Dendritic cell treated with granulocyte-macrophage colony-stimulating factor and Interleukin-4, amounts not matched to agents 40 ng/mL and 50 ng/mL, for 4 days (primary cell): ENCODE data around the gene POM121C.
"Not testable (repeated sequence)": the region's sequence is repeated elsewhere in the genome, so short reads cannot be mapped to it uniquely, and the experiment has no call there.

Experiments
- H3K27ac Mint-ChIP-seq: one replicate; pipeline ENCODE4 v1.8.0; 2022; ENCODE audit warnings: mild to moderate bottlenecking, mixed read lengths
- H3K27me3 Mint-ChIP-seq: one replicate; pipeline ENCODE4 v1.8.0; 2022; ENCODE audit warnings: mild to moderate bottlenecking, mixed read lengths
- H3K36me3 Mint-ChIP-seq: one replicate; pipeline ENCODE4 v1.8.0; 2022; ENCODE audit warnings: low read depth, mixed read lengths
- H3K4me1 Mint-ChIP-seq: one replicate; pipeline ENCODE4 v1.8.0; 2022; ENCODE audit warnings: low read depth, mixed read lengths
- H3K4me3 Mint-ChIP-seq: one replicate; pipeline ENCODE4 v1.8.0; 2022; ENCODE audit warnings: mild to moderate bottlenecking, moderate library complexity, mixed read lengths
- H3K9me3 Mint-ChIP-seq: one replicate; pipeline ENCODE4 v1.8.0; 2022; ENCODE audit warnings: mixed read lengths
- intact Hi-C: fragments of 100-400 bp; cut with micrococcal nuclease; formaldehyde crosslinking; loops from one replicate; pipeline ENCODE4 v1.15.0; 2022

The POM121C gene

DNA sequence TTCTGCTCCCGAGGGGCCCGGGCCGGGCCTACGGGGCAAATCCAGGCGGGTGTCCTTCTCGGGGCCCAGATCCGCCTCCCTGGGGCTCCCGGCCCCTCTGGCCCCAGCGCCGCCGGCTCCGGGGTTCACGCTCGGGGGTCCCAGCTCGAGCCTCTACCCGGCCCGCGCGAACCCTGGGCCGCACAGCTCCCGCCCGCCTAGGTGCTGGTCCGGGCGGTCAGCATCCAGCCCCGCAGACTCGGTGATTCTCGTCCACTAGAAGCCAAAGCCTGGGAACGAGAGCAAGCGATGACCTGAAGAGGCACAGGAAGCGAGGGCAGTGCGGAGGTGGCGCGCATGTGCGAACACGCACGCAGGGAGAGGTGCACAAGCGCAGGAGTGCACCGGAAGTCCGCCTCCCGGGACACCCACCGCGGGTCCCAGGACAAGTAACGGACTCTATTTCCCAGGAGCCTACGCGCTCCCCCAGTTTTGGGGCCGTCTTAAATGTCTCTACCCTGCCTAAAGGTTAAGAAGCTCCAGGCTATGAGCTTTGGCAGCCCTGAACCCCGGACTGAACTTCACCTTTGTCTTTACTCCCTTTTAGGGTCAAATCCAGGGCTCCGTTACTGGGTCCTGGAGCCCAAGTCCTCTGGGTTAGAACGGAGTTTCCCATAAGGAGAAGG, at the start of gene POM121C:
POM121C (minus strand) TSS at position 321 of the 665 bp plus-strand sequence. CDS start 44,803 bp downstream, outside the sequence.
- H3K9me3 Mint-ChIP-seq, H3K27me3 Mint-ChIP-seq, intact Hi-C loops: not testable (repeated sequence)
- Mint-ChIP-seq H3K4me3 (peak within 1 kb of the TSS; percentile 91), H3K4me1 (peaks cover 22% of the 10 kb centered on the region), H3K36me3 (peaks cover 26% of the 10 kb centered on the region), H3K27ac (peak within 1 kb of the TSS; percentile 86)

DNA sequence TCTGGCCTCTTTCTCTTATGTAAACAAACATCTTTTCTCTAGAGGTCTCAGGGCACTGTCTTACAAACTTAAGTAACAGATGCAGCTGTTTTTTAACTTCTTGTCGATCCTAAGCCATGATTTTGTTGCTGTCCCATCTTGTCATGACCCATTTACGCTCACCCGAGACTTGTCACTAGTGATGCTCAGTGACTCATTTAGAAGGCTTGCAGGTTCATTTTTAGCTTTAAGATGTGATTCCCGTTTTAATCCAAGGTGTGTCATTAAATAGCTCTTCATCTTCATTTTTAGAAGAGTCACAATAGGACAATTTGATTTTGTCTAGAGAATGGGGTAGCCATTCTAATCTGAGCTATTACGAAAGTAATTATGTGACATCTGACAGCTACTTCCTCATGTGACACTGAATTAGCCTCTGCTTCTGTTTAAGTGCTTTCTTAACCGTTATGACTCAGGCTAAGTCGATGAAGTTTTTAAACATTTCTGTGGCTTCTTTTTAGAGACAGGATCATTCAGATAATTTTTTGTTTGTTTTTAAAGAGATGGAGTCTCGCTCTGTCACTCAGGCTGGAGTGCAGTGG, 48.7 kb upstream of the POM121C start:
- intact Hi-C loops, result loop anchor here (2.0 kb wide), 1 partner anchor 34 kb away; no protein-coding TSS in a partner anchor
- Mint-ChIP-seq H3K27ac (peak overlapping the region; percentile 77), H3K27me3 (no peaks in the 10 kb centered on the region), H3K9me3 (no peaks in the 10 kb centered on the region), H3K36me3 (peaks cover 48% of the 10 kb centered on the region), H3K4me1 (peaks cover 18% of the 10 kb centered on the region), H3K4me3 (no peak overlapping the region)

GRCh38 chr7:75533926-75534325, 47.8 kb upstream of the POM121C start:
- H3K27ac Mint-ChIP-seq, result peak overlapping the region; percentile 77
- H3K9me3 Mint-ChIP-seq, result no peaks in the 10 kb centered on the region
- no peak overlapping the region for H3K4me3 Mint-ChIP-seq
- peaks cover 39% of the 10 kb centered on the region for H3K36me3 Mint-ChIP-seq
- intact Hi-C loops, result loop anchor here (2.0 kb wide), 1 partner anchor 35 kb away; no protein-coding TSS in a partner anchor
- no peaks in the 10 kb centered on the region for H3K27me3 Mint-ChIP-seq
- H3K4me1 Mint-ChIP-seq, result peaks cover 18% of the 10 kb centered on the region

DNA sequence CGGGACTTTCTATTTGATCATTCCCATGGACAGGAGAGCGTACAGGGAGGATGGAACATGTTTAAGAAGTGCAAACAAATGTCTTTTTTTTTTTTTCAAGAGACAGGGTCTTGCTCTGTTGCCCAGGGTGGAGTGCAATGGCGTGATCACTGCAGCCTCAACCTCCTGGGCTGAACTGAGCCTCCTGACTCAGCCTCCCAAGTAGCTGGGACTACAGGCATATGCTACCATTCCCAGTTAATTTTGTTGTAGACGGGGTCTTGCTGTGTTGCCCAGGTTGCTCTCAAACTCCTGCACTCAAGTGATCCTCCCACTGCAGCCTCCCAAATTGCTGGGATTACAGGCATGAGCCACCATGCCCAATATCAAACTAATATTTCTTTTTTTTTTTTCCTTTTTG, 46.5 kb upstream of the POM121C start:
- Mint-ChIP-seq H3K27ac (no peak overlapping the region), H3K4me1 (peaks cover 25% of the 10 kb centered on the region), H3K9me3 (no peaks in the 10 kb centered on the region), H3K36me3 (peaks cover 30% of the 10 kb centered on the region), H3K4me3 (no peak overlapping the region), H3K27me3 (no peaks in the 10 kb centered on the region)
- intact Hi-C loops, result no loop called here

- intact Hi-C loops, result no loop called here
- Mint-ChIP-seq H3K4me1 (peaks cover 35% of the 10 kb centered on the region), H3K9me3 (no peaks in the 10 kb centered on the region), H3K4me3 (no peak overlapping the region), H3K27me3 (no peaks in the 10 kb centered on the region), H3K36me3 (peaks cover 28% of the 10 kb centered on the region), H3K27ac (no peak overlapping the region)
Measured at GRCh38 chr7:75531359-75531821, 45.3 kb upstream of the POM121C start.

DNA sequence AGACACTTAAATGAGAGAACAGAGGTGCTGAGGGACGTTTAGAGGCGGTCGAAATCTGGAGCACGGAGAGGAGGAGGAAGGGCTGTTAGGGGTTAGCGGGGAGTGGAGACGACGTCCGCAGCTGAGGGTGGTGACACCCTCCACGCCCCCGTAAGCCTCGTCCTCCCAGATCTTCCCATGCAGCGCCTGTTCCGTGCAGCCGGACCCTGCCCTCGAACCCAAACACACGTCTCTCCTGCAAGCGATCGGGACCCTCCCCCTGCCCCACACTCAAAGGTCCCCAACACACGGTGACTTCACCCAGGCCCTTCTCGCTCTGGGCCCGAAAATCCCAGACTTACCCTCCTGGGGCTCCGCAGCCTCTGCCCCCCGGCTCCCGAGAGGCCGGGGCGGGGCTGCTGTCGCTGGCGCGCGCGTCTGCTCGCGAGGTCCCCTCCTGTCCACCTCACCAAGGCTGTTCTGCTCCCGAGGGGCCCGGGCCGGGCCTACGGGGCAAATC, 41.2 kb upstream of the POM121C start:
- peaks cover 52% of the 10 kb centered on the region for H3K36me3 Mint-ChIP-seq
- not testable (repeated sequence) for H3K9me3 Mint-ChIP-seq, H3K27me3 Mint-ChIP-seq
- H3K27ac Mint-ChIP-seq, result peak overlapping the region; percentile 87
- peaks cover 30% of the 10 kb centered on the region for H3K4me1 Mint-ChIP-seq
- H3K4me3 Mint-ChIP-seq, result peak overlapping the region; percentile 90
- intact Hi-C loops, result loop anchor here (5.0 kb wide), 2 partner anchors 115 to 520 kb away; partner anchors contain the start of genes MDH2 and STYXL1

- intact Hi-C loops, H3K27me3 Mint-ChIP-seq, H3K4me3 Mint-ChIP-seq, H3K27ac Mint-ChIP-seq: not testable (repeated sequence)
- Mint-ChIP-seq H3K9me3 (peaks cover 11% of the 10 kb centered on the region), H3K36me3 (peaks cover 82% of the 10 kb centered on the region), H3K4me1 (peaks cover 33% of the 10 kb centered on the region)
Measured at GRCh38 chr7:75521727-75522126, 35.6 kb upstream of the POM121C start.

DNA sequence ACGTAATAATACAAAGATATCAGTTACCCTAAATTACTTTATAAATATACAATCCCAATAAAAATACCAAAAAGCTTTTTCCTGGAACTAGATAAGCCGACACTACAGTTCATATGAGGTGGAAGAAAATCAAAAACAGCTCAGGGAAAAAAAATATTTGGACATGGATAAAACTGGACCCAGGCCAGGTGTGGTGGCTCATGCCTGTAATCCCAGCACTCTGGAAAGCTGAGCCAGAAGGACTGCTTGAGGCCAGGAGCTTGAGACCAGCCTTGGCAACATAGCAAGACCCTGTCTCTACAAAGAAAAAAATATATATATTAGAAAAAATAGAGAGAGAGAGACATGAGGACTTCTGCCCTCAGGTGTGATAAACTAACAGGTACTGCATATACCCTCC, 32.7 kb upstream of the POM121C start:
- peaks cover 74% of the 10 kb centered on the region for H3K36me3 Mint-ChIP-seq
- H3K27ac Mint-ChIP-seq, intact Hi-C loops: not testable (repeated sequence)

DNA sequence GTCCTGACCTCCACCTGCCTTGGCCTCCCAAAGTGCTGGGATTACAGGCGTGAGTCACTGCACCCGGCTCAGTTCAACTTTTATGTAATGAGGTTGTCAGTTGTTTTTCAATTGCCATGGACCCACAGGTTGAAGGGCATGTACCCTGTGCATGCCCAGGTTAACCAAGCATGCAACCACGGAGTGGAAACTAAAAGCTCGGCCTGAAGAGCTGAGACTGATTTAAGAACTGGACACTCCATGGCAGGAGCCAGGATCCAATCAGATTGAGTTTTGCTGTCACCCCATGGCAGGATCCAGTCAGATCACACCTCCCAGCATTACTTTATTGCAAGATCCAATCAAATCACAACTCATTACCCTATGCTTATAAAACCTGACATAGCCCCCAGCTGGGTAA, 22.9 kb upstream of the POM121C start:
- intact Hi-C loops, H3K9me3 Mint-ChIP-seq, H3K27me3 Mint-ChIP-seq, H3K4me3 Mint-ChIP-seq, H3K4me1 Mint-ChIP-seq, H3K27ac Mint-ChIP-seq: not testable (repeated sequence)
- peaks cover 38% of the 10 kb centered on the region for H3K36me3 Mint-ChIP-seq

More for the DNA sequence above, 32.7 kb upstream of the POM121C start:
- H3K27me3 Mint-ChIP-seq, H3K4me3 Mint-ChIP-seq: not testable (repeated sequence)
- H3K9me3 Mint-ChIP-seq, result peaks cover 11% of the 10 kb centered on the region
- H3K4me1 Mint-ChIP-seq, result peaks cover 16% of the 10 kb centered on the region

DNA sequence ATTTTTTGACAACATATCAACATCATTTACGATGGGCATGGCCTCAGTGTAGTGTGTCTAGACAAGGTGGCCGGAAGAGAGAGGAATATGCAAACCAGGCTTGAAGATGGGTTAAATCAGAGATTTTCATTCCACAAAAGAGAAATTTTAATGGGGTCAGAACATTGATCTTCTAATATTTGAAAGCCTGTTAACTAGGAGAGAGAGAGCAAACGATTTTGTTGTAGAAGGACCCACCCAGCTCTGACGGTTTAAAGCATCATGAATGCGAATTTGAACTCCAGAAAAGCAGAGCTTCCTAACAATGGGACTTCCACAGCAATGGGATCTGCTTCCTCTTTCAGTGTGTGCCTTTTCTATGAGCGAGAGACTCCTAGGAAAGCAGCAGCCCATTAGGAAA, 5.9 kb upstream of the POM121C start, which contains the start of gene SPDYE5:
SPDYE5 (plus strand) TSS at position 301 of the 400 bp plus-strand sequence. CDS start 1,728 bp downstream, outside the sequence.
- intact Hi-C loops, H3K9me3 Mint-ChIP-seq, H3K27ac Mint-ChIP-seq, H3K4me1 Mint-ChIP-seq, H3K27me3 Mint-ChIP-seq, H3K4me3 Mint-ChIP-seq: not testable (repeated sequence)
- peaks cover 29% of the 10 kb centered on the region for H3K36me3 Mint-ChIP-seq

DNA sequence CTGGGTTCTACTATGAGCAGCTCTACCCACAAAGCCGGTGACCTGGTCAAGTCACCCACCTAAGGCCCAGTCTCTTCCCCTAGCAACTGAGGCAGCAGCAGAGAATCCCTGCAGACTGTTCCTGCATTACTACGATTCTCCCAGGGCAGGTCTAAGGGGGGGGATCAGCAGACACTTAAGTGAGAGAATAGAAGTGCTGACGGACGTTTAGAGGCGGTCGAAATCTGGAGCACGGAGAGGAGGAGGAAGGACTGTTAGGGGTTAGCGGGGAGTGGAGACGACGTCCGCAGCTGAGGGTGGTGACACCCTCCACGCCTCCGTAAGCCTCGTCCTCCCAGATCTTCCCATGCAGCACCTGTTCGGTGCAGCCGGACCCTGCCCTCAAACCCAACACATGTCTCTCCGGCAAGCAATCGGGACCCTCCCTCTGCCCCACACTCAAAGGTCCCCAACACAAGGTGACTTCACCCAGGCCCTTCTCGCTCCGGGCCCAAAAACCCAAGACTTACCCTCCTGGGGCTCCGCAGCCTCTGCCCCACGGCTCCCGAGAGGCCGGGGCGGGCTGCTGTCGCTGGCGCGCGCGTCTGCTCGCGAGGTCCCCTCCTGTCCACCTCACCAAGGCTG, 632 bp downstream of the POM121C start:
- H3K36me3 Mint-ChIP-seq, result peaks cover 26% of the 10 kb centered on the region
- intact Hi-C loops, result not testable (repeated sequence)

DNA sequence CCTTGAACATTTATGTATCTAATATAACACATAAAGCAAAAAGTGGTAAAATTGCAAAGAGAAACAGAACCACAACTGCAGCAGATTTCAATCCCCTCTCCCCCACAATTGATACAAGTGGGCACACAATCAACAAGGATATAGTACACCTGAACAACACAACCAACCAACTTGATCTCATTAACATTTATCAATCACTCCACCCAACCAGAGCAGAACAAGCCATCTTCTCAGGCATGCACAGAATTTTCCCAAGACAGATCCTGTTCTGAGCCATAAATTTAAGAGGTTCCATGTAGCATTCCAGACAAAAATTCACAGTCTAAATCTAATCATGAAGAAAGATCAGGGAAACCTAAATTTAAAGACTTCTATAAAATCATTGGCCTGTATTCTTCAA, 5.8 kb downstream of the POM121C start:
- H3K9me3 Mint-ChIP-seq, H3K4me3 Mint-ChIP-seq, H3K27ac Mint-ChIP-seq, intact Hi-C loops, H3K27me3 Mint-ChIP-seq, H3K4me1 Mint-ChIP-seq: not testable (repeated sequence)
- H3K36me3 Mint-ChIP-seq, result peaks cover 33% of the 10 kb centered on the region

More for the DNA sequence above, 632 bp downstream of the POM121C start:
- H3K27me3 Mint-ChIP-seq, H3K9me3 Mint-ChIP-seq: not testable (repeated sequence)
- Mint-ChIP-seq H3K4me3 (peak overlapping the region; percentile 91), H3K27ac (peak overlapping the region; percentile 86), H3K4me1 (peaks cover 22% of the 10 kb centered on the region)

DNA sequence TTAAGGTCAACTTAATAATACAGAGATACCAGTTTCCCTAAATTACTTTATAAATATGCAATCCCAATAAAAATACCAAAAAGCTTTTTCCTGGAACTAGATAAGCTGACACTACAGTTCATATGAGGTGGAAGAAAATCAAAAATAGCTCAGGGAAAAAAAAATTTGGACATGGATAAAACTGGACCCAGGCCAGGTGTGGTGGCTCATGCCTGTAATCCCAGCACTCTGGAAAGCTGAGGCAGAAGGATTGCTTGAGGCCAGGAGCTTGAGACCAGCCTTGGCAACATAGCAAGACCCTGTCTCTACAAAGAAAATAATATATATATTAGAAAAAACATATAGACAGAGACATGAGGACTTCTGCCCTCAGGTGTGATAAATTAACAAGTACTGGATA, 8.6 kb downstream of the POM121C start:
- Mint-ChIP-seq H3K36me3 (peaks cover 41% of the 10 kb centered on the region), H3K4me1 (peaks cover 11% of the 10 kb centered on the region)
- H3K9me3 Mint-ChIP-seq, H3K27ac Mint-ChIP-seq, H3K27me3 Mint-ChIP-seq, intact Hi-C loops, H3K4me3 Mint-ChIP-seq: not testable (repeated sequence)

- intact Hi-C loops, H3K4me3 Mint-ChIP-seq: not testable (repeated sequence)
- peaks cover 68% of the 10 kb centered on the region for H3K36me3 Mint-ChIP-seq
Measured at GRCh38 chr7:75470166-75470565, 15.9 kb downstream of the POM121C start.

More at GRCh38 chr7:75470166-75470565, 15.9 kb downstream of the POM121C start:
- not testable (repeated sequence) for H3K27ac Mint-ChIP-seq, H3K9me3 Mint-ChIP-seq, H3K27me3 Mint-ChIP-seq
- H3K4me1 Mint-ChIP-seq, result peaks cover 11% of the 10 kb centered on the region
